AG10803 (cell line): ENCODE measurements around the gene ZNF691.

Experiments used
- DNase-seq: peaks from one replicate; pipeline ENCODE4 v3.0.0; 2010; ENCODE audit warnings: low read depth
- H3K4me3 ChIP-seq: 2 replicates; pipeline ENCODE4 v1.5.1; 2011; ENCODE audit warnings: mild to moderate bottlenecking, low read length, control low read depth
- TF ChIP-seq, protein P1 (sequence below): conservative IDR thresholded peaks from 2 replicates; pipeline ENCODE4 v1.5.1; 2011; ENCODE audit warnings: mild to moderate bottlenecking, low read length, control low read depth, inconsistent platforms

Gene ZNF691

DNA sequence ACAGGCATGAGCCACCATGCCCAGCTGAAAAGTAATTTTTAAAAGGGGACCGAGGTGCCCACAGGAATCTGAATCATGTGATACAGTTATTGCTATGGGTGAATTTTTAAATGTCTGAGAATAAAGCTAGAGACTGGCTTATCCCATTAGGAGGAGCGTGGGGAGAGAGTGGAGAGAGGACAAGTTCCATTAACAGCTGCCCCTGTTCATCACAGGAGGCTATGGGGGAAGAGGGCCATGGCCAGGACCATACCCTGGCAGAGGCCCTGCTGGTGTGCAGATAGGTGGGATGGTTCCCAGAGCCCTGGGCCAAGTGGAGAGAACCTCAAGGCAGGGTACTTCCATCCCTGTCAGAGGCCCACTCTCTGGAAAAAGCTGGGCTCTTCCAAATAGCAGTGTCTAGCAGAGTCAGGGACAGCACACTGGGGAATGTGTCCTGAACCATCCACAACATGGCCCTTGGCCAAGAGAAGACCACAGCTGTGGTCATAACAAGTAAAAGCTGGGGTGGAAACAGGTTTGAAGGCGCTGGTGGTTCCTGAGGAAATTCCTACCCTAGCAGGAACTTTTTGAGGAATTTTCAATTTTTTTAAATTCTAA lies 13.7 kb upstream of the ZNF691 start:
- no peak overlapping the region for H3K4me3 ChIP-seq
- TF ChIP-seq, protein P1, sequence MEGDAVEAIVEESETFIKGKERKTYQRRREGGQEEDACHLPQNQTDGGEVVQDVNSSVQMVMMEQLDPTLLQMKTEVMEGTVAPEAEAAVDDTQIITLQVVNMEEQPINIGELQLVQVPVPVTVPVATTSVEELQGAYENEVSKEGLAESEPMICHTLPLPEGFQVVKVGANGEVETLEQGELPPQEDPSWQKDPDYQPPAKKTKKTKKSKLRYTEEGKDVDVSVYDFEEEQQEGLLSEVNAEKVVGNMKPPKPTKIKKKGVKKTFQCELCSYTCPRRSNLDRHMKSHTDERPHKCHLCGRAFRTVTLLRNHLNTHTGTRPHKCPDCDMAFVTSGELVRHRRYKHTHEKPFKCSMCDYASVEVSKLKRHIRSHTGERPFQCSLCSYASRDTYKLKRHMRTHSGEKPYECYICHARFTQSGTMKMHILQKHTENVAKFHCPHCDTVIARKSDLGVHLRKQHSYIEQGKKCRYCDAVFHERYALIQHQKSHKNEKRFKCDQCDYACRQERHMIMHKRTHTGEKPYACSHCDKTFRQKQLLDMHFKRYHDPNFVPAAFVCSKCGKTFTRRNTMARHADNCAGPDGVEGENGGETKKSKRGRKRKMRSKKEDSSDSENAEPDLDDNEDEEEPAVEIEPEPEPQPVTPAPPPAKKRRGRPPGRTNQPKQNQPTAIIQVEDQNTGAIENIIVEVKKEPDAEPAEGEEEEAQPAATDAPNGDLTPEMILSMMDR: no peak
- DNase-seq: no peak

DNA sequence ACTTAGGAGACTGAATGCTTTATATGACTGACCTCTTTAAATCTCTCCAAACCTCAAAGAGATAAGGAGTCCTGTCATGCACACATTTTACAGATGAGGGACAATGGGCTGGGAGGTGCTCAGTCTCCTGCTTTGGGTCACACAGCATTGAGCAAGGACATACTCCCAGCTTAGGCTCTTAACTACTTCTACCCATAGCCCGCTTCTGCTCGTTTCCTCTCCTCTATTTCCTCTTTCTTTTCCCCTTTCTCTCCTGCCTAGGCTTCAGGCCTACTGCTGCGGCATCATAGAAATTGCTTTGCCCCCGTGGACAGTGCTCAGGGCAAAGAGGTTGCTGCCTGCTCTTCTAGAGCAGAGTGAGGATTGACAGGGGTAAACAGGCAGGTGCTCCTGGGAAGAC lies 12.4 kb upstream of the ZNF691 start:
- no peak overlapping the region for H3K4me3 ChIP-seq
- TF ChIP-seq, protein P1: no peak
- no peak for DNase-seq

DNA sequence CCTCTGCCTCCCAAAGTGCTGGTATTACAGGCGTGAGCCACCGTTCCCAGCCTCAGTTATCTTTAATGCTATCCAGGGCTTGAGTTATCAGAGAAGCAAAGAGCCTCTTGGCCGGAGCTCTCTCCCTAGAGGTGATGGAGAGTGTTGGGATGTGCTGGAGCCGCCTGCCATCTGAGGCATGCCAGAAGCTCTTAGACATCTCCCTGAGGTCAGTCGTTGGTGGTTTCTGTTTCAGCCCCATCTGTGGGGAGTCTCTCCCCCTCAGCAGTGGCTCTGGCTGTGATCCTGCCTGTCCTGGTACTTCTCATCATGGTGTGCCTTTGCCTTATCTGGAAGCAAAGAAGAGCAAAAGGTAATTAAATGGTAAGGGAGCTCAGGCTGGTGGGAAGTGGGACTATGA lies 11.6 kb upstream of the ZNF691 start:
- H3K4me3 ChIP-seq: no peak overlapping the region
- TF ChIP-seq, protein P1: no peak
- DNase-seq: no peak

DNA sequence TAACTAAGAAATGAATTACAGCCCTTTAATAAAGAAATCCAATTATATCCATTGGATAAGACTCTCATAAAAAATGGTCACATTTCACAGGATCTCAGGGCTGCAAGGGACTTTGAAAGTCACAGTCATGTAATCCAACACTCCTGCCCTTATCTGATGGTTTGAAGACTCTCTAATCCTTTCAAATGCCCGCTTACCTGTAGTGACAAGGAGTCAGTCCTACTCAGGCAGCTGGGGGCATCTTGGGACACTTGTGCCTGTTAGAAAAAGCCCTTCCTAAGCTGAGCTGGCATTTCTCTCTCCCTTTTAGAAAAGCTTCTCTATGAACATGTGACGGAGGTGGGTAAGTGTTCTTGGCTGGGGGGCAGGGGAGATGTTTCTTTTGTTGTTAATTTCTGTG lies 11.0 kb upstream of the ZNF691 start:
- TF ChIP-seq, protein P1: no peak
- DNase-seq: no peak
- no peak overlapping the region for H3K4me3 ChIP-seq

DNA sequence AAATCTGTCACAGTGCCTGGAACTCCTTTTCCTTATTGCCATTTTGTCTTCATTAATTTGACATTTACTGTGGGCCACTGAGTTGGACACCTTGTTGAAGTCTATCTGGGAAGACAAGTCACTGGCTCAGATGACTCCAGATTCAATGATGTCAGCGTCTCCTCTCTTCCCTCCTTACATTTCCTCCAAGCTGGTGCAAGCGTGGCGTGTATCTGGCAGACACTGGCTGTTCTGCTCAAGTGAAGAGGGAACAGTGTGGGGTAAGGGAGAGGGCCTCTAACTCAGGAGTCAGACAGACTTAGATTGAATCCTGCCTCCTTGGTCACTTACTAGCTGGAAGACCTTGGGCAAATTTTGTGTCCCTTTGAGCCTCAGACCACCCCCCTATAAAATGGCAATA lies 8.7 kb upstream of the ZNF691 start:
- TF ChIP-seq, protein P1: no peak

DNA sequence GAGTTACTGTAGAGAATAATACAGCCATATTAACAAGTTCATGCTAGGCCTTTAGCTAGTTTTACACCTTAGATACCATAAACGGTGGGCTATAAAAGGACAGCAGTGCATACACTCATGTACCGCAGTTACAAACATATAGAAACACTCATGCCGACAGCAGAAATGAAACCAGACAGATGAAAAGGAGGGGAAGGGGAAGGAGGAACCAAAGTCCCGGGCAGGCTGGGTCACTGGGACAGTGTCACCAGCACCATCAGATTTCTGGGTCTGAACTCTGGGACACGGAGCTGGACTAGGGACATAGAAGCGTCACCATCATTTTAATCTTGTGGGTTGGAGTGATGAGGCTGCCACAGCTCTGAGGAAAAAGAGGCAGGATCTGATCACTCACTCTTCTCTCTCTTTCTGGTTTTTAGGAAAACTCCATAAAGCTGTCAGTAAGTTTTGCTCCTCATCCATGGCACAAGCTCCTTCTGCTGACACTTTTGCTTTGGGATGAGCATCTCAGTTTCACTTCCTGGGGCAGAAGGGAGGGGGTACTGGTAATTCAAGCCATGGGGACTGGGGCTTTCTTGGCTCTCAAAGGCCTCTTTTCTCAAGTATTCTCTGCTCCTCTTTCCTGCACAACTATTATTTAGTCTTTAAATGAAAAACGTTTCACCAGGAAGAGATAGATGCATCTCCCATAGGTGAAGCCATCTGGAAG lies 7.8 kb upstream of the ZNF691 start:
- no peak for DNase-seq
- H3K4me3 ChIP-seq: no peak overlapping the region
- TF ChIP-seq, protein P1: no peak

More for the DNA sequence above, 8.7 kb upstream of the ZNF691 start:
- DNase-seq: no peak
- H3K4me3 ChIP-seq: no peak overlapping the region

DNA sequence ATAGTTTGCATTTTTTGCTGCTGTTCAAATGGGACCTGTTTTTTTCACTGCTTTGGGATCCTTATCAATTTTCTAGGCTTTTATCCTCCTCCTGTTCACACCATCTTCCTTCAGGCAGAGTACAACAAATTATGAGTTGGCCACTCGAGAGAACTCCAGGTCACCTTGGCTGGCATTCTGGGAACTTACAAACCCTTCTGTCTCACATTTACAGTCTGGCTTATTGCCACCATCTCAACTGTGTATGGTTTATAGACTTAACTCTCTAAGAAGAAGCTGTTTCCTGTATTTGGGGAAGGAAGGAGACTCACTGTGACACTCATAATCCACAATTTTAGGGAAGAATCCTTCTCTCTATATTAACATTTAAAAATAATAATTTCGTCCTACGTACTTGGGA lies 5.4 kb upstream of the ZNF691 start:
- TF ChIP-seq, protein P1: no peak
- no peak for DNase-seq
- no peak overlapping the region for H3K4me3 ChIP-seq
